GM18907 (cell line): ENCODE data around the gene HARBI1.
"Not testable (repeated sequence)": the region's sequence is repeated elsewhere in the genome, so short reads cannot be mapped to it uniquely, and the experiment has no call there.

Source experiments
- ATAC-seq: cut with Tn5 transposase; IDR thresholded peaks from one replicate; pipeline ENCODE4 v1.9.1; 2021; ENCODE audit warnings: mild to moderate bottlenecking, moderate library complexity; ENCODE audit not compliant: unreplicated experiment

The HARBI1 gene

DNA sequence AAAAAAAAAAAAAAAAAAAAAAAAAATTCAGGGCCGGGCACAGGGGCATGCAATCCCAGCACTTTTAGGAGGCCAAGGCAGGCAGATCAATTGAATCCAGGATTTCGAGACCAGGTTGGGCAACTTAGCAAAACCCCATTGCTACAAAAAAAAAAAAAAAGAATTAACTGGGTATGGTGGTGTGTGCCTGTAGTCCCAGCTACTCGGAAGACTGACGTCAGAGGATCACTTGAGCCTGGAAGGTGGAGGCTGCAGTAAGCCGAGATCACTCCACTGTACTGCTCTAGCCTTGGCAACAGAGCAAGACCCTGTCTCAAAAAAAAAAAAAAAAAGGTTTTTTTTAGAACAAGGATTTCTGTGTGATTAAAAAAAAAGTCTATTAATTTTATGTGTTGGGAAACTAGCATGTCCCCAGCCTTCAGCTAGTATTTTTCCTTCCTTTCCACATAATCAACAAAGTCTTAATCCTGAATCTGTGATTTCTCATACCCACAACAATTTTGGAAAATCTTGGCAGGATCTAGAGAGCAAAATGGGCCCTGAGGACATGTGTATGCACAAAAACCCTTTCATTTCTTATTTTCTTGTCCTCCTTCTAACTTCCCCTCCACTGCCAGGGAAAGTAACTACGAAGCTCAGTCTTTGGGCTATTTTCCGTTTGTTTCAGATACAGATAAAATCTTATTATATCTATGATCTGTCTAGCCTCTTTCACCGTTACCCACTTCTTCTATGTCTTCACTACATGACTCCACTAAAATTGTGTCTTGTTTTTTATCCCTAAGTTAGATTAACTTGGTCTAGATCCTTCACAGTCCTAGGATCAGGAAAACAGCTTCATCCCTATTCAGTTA is 17.5 kb downstream of the HARBI1 start:
- ATAC-seq, result no peak

DNA sequence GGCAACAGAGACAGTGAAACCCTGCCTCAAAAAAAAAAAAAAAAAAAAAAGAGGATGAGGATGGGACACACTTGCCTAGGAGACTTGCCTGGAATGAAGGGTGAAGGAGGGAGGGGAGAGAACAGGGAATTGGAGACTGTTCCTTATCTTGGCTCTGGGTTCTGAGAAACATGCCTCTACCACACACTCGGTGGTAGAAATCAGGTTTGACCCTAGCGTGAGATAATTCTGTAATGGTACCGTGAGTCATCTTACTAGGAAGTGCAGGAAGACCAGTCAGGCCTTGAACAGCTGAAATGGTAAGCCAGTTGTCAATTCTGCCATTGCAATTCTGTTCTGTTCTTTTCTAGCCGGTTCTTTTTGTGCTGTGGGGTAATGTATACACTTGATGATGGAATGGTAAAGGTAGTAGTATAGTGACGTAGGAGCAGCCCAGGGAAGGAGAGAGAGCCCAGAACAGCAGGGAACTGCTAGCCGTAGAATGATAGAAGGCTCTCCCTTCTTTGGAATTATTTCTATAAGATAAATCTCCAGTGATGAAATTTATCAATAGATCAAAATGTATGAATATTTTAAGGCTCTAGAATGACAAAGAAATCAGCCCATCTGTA is 19.3 kb downstream of the HARBI1 start:
- no peak for ATAC-seq

DNA sequence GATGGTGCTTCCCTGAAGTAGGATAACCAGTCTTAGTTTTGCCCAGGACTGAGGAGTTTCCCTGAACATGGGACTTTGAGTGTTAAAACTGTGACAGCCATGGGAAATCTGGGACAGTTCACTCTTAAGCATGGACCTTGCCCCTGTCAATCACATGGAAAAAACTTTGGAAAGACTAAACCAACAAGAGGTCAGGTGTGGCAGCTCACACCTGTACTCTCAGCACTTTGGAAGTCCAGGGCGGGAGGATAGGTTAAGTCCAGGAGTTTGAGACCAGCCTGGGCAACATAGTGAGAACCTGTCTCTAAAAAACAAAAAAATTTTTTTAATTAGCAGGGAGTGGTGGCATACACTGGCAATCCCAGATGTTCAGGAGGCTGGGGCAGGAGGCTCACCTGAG is 19.9 kb downstream of the HARBI1 start:
- no peak for ATAC-seq

DNA sequence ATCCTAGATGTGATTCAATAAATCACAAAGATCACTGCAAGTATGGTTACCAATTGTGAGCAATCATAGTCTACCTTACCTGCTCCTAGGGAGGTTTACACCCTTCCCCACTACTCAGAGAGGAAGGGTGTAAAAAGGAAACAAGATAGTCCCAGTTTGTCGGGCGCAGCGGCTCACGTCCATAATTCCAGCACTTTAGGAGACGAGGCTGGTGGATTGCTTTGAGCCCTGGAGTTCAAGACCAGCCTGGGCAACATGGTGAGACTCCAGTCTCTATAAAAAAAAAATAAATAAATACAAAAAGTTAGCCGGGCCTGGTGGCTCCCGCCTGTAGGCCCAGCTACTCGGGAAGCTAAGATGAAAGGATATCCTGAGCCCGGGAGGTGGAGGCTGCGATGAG is 22.2 kb downstream of the HARBI1 start:
- ATAC-seq, result no peak

DNA sequence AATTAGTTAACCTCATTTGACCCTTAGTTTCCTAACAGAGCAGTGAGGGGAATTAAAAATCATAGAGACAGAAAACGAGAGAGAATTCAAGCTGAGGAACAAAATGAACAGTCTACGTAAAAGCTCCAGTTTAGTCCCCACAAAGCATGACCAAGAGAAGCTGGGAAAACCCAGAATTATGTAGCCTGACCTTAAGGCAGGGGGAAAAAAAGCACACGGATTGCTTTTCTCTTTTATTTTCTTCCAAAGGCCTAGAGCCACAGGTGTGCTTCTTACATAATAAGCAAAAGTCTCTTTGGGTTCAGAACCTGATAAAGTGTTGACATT is 22.7 kb downstream of the HARBI1 start:
- no peak for ATAC-seq

DNA sequence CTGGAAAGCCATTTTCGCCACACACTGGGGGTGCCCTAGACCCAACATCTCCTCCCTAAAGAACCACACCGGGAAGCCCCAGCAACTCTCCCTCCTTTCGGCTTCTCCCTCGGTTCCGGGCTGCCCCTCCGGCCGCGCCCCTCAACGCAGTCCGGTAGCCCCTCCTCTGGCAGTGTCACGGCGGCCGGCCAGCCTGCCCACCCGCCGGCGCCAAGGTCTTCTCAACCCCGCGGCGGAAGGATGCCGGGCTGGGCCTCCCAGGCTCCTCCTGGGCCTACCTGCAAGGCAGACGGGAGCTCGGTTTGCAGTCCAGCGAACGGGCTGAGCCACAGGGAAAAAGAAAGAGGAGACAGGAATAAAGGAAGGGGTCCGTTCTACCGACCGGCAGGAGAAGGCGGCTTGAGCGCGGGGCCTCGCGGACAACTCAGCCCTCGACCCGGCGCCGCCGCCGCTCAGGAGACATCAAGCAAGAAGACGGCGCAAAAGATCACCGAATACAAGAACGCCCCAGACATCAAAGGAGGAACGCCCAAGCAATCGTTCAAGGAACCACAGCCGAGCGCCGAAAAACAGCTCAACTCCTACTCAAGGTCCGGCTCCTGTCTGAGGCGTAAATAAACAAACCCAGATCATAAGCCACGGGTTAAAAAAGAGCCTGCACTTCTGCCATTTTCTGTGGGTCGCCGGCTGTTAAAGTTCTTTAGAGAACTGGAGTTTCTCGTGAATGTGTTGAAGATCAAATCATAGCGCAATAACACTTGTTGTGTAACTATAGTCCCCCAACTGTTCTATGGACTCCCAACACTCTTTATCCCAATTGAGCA is 23.3 kb downstream of the HARBI1 start, which contains the start of gene AMBRA1:
Gene AMBRA1 (minus strand): TSS at position 474 of the 824 bp plus-strand sequence. CDS start 45,643 bp downstream, outside the sequence.
- peak; percentile 78 for ATAC-seq

DNA sequence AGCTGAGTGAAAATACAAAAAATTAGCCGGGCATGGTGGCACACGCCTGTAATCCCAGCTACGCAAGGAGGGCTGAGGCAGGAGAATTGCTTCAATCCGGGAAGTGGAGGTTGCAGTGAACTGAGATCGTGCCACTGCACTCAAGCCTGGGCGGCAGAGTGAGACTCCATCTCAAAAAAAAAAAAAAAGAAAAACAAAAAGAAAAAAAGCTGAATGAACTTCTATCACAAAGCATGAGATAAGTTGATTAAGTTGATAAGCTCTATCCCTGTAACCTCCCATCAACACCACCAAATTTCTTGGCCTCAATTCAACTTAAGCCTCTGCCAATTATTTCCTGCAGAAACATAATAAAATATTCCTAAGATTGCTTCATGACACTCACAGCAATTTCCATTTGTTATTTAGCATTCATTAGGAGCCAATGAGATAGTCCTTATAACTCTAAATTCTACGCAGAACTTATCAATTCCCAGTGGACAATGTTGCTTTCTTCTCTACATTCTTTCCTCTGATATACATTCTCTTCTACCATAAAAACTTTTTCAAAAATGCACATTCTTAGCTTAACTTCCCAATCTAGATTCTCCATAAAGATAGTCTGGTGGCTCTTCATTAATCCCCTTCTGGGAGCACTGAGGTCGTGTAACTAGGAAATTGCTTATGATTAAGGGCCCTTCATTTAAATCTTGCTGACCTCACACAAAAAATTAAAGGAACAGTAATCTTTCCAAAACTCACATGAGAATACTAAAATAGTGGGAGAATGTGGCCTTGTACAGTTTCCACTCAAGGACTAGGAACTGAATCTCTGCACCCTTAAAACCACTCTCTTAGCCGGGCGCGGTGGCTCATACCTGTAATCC is 26.1 kb downstream of the HARBI1 start:
- ATAC-seq, result no peak

DNA sequence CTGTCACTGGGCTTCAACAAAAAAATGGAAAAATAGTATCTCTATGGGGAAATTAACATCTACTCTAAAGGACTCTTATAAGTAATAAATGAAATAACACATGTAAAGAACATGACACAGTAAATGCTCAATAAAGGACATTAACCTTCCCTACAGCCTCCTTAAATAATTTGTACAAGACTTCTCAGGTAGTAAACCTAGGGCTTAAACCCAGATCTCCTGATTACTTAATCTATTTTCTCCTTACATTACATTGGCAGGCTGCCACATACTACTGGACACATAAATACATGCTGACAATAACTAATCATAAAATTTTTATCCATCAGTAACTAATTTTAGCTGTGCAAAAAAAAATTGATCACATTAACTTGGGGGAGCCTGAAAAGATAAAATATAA is 28.1 kb downstream of the HARBI1 start:
- ATAC-seq, result no peak

DNA sequence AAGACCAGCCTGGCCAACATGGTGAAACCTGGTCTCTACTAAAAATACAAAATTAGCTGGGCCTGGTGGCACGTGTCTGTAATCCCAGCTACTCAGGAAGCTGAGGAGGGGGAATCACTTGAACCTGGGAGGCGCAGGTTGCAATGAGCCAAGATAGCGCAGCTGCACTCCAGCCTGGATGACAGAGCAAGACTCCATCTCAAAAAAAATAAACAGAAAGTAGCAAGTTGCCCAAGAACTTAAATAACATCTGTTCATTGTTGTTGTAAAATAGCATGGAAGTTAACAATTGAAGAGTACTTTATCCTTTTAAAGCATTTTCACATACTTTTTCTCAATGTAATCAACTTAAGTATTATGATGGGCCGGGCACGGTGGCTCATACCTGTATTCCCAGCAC is 28.9 kb downstream of the HARBI1 start:
- no peak for ATAC-seq

DNA sequence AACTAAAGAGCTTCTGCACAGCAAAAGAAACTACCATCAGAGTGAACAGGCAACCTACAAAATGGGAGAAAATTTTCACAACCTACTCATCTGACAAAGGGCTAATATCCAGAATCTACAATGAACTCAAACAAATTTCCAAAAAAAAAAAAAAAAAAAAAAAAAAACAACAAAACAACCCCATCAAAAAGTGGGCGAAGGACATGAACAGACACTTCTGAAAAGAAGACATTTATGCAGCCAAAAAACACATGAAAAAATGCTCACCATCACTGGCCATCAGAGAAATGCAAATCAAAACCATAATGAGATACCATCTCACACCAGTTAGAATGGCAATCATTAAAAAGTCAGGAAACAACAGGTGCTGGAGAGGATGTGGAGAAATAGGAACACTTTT is 33.5 kb downstream of the HARBI1 start:
- not testable (repeated sequence) for ATAC-seq

DNA sequence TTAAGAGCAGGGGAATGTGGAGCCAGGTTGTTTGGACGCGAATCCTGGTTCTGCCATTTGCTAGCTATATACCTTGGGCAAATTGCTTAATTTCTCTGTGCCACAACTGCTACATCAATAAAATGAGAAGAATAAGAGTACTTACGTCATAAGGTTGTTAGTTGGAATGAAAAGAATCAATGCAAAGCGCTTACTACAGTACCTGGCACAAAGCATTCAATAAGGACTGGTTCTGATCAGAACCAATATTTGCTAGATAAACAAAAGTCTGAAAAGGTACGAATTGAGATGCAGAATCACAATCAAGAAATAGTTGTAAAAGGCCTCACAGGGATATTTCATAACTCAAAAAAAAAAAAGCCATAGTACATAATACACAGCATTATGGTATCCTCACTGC is 34.4 kb downstream of the HARBI1 start:
- no peak for ATAC-seq

DNA sequence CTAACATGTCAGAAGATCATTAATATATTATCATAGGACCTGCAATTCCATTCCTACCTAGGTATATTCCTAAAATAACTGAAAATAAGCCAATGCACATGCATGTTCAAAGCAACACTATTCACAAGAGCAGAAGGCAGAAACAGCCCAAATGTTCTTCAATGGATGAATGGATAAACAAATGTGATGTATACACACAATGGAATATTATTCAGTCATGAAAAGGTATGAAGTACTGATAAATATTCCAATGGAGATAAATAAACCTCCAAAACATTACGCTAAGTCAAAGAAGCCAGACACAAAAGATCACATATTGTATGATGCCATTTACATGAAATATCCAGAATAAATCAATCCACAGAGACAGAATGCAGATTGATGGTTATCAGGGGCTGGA is 40.0 kb downstream of the HARBI1 start:
- no peak for ATAC-seq

DNA sequence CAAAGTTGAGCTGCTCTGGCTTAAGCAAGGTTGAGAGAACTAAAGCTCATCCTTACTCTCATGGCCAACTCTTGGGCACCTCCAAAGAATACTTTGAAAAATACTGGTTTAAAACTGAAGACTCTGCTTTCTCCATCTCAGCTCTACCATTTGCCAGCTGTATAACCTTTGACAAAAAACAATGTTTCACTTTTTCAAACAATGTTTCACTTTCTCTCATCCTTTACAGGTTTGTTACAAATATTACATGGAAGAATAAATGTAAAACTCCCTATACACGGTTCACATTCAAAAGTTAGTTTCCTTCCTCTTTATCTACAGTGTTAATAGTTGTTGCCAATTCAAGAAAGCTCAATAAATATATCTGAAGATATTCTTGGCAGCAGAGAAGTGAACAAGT is 42.4 kb downstream of the HARBI1 start:
- no peak for ATAC-seq

DNA sequence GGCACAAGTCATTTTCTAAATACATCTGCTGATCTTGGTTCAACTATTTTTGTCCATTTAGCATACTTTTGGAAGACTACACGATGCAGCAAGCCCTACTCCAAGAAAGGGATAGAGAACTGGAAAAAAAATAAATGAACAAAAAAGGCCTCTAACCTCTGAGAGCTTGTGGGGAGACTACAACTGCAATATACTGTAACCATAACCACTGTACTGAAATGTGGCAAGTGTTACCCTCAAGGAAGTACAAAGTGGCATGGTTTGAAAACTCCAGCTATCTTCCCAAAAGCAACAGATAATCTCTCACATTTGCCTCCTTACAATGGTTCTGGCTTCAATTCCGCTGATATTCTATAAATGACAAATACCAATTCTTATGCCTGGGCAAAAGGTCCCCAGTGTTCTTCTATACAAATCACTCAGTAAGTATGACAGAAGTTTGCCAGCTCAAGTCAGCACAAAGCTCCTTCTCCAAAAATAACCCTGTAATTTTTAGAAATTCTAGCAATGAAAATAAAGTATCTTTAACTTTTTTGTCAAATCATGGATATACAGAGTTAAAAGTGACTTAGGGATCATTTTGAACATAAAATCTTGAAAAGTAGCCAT is 46.1 kb downstream of the HARBI1 start:
- ATAC-seq, result no peak

DNA sequence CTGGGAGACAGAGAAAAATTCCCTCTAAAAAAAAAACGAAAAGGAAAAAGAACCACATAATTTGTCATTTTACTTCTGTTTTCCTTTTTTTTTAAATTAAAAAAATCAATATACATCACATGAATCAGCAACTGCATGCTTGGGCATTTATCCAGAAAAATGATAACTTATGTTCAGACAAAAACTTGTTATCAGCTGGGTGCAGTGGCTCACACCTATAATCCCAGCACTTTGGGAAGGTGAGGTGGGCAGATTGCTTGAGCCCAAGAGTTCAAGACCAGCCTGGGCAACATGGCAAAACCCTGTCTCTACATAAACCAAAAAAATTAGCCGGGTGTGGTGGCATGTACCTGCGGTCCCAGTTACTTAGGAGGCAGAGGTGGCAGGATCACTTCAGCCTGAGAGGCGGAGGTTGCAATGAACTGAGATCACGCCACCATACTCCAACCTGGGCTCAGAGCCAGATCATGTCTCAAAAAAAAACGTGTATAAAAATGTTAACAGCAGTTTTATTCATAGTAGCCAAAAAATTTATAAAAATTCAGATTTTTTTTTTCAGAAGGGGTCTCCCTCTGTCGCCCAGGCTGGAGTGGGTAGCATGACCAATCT is 51.7 kb downstream of the HARBI1 start:
- ATAC-seq, result no peak

DNA sequence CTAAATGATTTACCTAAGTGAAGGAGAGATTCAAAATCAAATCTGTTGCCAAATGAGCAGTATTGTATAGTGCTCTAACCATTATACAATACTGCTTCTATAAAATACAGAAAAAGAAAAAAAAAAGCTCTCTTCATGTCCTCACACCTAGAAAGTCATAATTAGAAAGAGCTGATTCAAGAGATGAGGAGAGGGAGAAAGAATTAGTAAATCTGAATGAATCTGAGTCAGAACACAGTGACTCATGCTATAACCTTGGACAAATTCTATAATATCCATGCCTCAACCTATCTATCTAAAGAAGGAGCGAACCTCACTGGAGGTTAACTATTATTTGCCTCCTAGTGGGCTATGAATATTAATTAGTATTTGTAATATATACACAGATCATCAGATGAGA is 52.6 kb downstream of the HARBI1 start:
- ATAC-seq, result no peak

DNA sequence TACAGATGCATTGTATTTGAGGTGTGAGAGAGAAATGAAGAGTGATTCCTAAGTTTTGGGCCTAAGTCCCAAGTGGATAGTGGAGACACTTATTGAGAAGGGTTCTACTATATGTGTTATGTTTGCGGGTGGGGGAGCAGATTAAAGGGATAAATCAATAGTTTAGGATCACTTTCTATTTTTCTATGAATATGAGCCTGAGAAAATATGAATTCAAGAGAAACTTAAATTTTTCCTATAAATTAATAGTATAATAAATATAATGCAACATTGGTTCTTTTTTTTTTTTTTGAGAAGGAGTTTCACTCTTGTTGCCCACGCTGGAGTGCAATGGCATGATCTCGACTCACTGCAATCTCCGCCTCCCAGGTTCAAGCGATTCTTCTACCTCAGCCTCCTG is 54.5 kb downstream of the HARBI1 start:
- no peak for ATAC-seq

DNA sequence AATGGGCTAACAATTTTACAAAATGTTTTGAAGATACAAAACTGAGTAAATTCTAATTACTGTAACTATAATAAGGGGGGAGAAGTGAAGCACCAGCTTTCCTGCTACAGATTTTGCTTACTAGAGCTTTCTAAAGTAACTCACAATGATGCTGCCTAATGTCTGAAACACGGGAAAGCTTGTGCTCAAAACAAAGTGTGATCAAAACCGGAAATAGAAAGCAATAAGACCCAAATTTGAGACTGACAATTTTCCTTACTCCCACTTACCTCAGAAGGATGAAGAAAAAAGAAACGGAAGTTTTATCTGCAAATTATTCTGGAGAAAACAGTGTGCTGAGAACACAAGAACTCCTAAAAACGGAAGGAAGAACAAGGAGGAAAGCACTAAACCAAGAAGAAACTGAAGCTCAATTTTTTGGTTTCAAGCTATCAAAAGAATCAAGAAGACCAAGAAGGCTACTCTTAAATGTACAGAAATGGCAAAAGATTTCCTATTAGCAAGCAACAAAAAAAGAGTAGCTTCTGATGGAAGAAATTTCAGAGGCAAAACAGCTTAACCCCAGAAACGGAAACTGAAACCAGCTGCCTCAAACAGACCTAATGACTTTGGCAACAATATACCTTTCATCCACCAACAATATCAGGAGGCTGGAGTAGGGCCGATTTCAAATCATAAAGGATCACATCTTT is 56.6 kb downstream of the HARBI1 start:
- ATAC-seq, result no peak

DNA sequence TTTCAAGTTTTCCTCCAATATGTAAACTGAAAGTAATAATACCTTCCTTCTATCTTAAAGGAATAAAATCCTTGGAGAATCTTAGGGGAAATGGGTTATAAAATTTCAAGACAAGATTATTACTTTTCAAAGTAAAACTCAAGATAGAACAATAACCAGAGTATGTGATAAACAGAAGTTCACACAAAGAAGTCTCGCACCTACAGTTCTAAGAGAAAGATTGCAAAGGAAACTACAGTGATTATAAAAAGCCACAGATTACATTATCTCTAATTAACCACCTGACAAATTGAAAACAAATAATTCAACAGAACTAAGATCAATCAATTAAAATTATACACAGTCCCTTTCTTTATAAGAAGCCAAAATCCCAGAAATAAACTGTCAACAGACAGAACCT is 57.2 kb downstream of the HARBI1 start:
- no peak for ATAC-seq
